Bronchial epithelial cell (primary cell): ENCODE measurements around the gene NELL1. TPM values are rescaled to one million over a fixed set of nuclear protein-coding genes. Genes with fewer than 3 reads are reported as not detected.

ENCODE experiments used
- DNase-seq: peaks from one replicate; pipeline ENCODE4 v3.0.0-alpha.2; 2010; ENCODE audit warnings: low read depth
- FAIRE-seq: peaks from 2 replicates; lab custom pipeline; 2011; peaks lifted over from hg19 to GRCh38; lab: Jason Lieb, UNC
- H3K27me3 ChIP-seq: 2 replicates; pipeline ENCODE4 v1.5.1; 2011; ENCODE audit warnings: low read length; ENCODE audit not compliant: control insufficient read depth, insufficient read depth
- H3K36me3 ChIP-seq: 2 replicates; pipeline ENCODE4 v1.5.1; 2011; ENCODE audit warnings: low read length; ENCODE audit not compliant: control insufficient read depth, insufficient read depth
- H3K4me3 ChIP-seq: 2 replicates; pipeline ENCODE4 v1.5.1; 2011; ENCODE audit warnings: mild to moderate bottlenecking, low read depth, low read length, control low read depth
- CTCF ChIP-seq: IDR thresholded peaks from 2 replicates; pipeline ENCODE4 v1.5.1; 2011; ENCODE audit warnings: mild to moderate bottlenecking, moderate library complexity, low read length, control low read depth, inconsistent platforms; ENCODE audit not compliant: insufficient read depth, severe bottlenecking
- total RNA-seq: library from RNA; depleted of rRNA; stranded (reverse); fragments of >200 nt; gene quantifications from 2 replicates; pipeline ENCODE4 v1.2.1, GENCODE V29; 2014

NELL1 gene
- total RNA-seq, 1 donor from 2014 or later = not detected

GRCh38 chr11:21475276-21475675 is 805.9 kb downstream of the NELL1 start:
- no peak for FAIRE-seq
- no peak overlapping the region for H3K4me3 ChIP-seq
- H3K36me3 ChIP-seq = no peaks in the 10 kb centered on the region
- no peak for TF ChIP-seq CTCF
- no peaks in the 10 kb centered on the region for H3K27me3 ChIP-seq
- DNase-seq = no peak

- FAIRE-seq = no peak
- no peak for DNase-seq
- H3K4me3 ChIP-seq = no peak overlapping the region
- H3K27me3 ChIP-seq = no peaks in the 10 kb centered on the region
- TF ChIP-seq CTCF = no peak
- H3K36me3 ChIP-seq = no peaks in the 10 kb centered on the region
Observed at GRCh38 chr11:21476588-21476987, 807.2 kb downstream of the NELL1 start.

- no peak for FAIRE-seq
Observed at GRCh38 chr11:21480240-21480639, 810.9 kb downstream of the NELL1 start.

GRCh38 chr11:21481255-21481654 is 811.9 kb downstream of the NELL1 start:
- Histone ChIP-seq H3K36me3 (no peaks in the 10 kb centered on the region), H3K27me3 (no peaks in the 10 kb centered on the region), H3K4me3 (no peak overlapping the region)
- DNase-seq (no peak), FAIRE-seq (no peak)
- no peak for TF ChIP-seq CTCF

More at GRCh38 chr11:21480240-21480639, 810.9 kb downstream of the NELL1 start:
- H3K36me3 ChIP-seq = no peaks in the 10 kb centered on the region
- no peak for TF ChIP-seq CTCF
- no peaks in the 10 kb centered on the region for H3K27me3 ChIP-seq
- no peak for DNase-seq
- no peak overlapping the region for H3K4me3 ChIP-seq

- Histone ChIP-seq H3K36me3 (no peaks in the 10 kb centered on the region), H3K4me3 (no peak overlapping the region), H3K27me3 (no peaks in the 10 kb centered on the region)
- no peak for DNase-seq
- no peak for FAIRE-seq
- TF ChIP-seq CTCF = no peak
Observed at GRCh38 chr11:21484039-21484438, 814.7 kb downstream of the NELL1 start.

GRCh38 chr11:21485006-21485405 is 815.6 kb downstream of the NELL1 start:
- TF ChIP-seq CTCF = no peak
- no peaks in the 10 kb centered on the region for H3K36me3 ChIP-seq
- no peak for FAIRE-seq
- no peaks in the 10 kb centered on the region for H3K27me3 ChIP-seq
- H3K4me3 ChIP-seq = no peak overlapping the region
- DNase-seq = no peak
